Liver (tissue), 9 donors: Measurements from ENCODE around the gene CAP2. TPM values are rescaled to one million over a fixed set of nuclear protein-coding genes. Genes with fewer than 3 reads are reported as not detected.

Source experiments
- DNase-seq: peaks from one replicate; pipeline ENCODE4 v3.0.0-alpha.2; 2017; ENCODE audit warnings: low spot score
- H3K27ac ChIP-seq, 2 donors: one replicate each; pipeline ENCODE4 v1.7.0; 2013; ENCODE audit warnings: inconsistent platforms in 2 of 2, low read length in 2 of 2, control low read depth in 1 of 2, low read depth in 1 of 2, mild to moderate bottlenecking in 1 of 2
- H3K27me3 ChIP-seq, 4 donors: one replicate each; pipeline versions ENCODE4 v1.6.1 to v1.7.0; 2013; ENCODE audit warnings: low read length in 3 of 4, inconsistent platforms in 1 of 4, mild to moderate bottlenecking in 1 of 4, moderate library complexity in 1 of 4; ENCODE audit not compliant: control insufficient read depth in 4 of 4, insufficient read depth in 4 of 4
- H3K36me3 ChIP-seq, 4 donors: one replicate each; pipeline versions ENCODE4 v1.6.1 to v1.7.0; 2013; ENCODE audit warnings: low read length in 3 of 4, mild to moderate bottlenecking in 3 of 4, low read depth in 1 of 4, moderate library complexity in 1 of 4; ENCODE audit not compliant: control insufficient read depth in 4 of 4, insufficient read depth in 3 of 4
- H3K4me1 ChIP-seq, 4 donors: one replicate each; pipeline versions ENCODE4 v1.6.1 to v1.7.0; 2013; ENCODE audit warnings: low read length in 3 of 4, mild to moderate bottlenecking in 3 of 4, moderate library complexity in 1 of 4; ENCODE audit not compliant: control insufficient read depth in 4 of 4, insufficient read depth in 4 of 4
- H3K4me3 ChIP-seq, 3 donors: one replicate each; pipeline versions ENCODE4 v1.6.1 to v1.7.0; 2013; ENCODE audit warnings: low read length in 3 of 3, control low read depth in 1 of 3, low read depth in 1 of 3, mild to moderate bottlenecking in 1 of 3
- H3K9ac ChIP-seq, 2 donors: one replicate each; pipeline ENCODE4 v1.7.0; 2013; ENCODE audit warnings: low read length in 2 of 2, mild to moderate bottlenecking in 2 of 2, moderate library complexity in 2 of 2, control low read depth in 1 of 2, low read depth in 1 of 2
- H3K9me3 ChIP-seq, 4 donors: one replicate each; pipeline versions ENCODE4 v1.6.1 to v1.7.0; 2013; ENCODE audit warnings: low read length in 3 of 4; ENCODE audit not compliant: control insufficient read depth in 4 of 4
- EGR1 ChIP-seq, 2 donors: IDR thresholded peaks; 2 replicates each; pipeline ENCODE4 v1.6.1; 2016 to 2018; ENCODE audit warnings: antibody characterized with exemption in 2 of 2, low read depth in 2 of 2
- FOXA1 ChIP-seq: IDR thresholded peaks from 2 replicates; pipeline ENCODE4 v1.6.1; 2016; ENCODE audit warnings: antibody characterized with exemption
- FOXA2 ChIP-seq: IDR thresholded peaks from 2 replicates; pipeline ENCODE4 v1.6.1; 2016; ENCODE audit warnings: antibody characterized with exemption
- HNF4G ChIP-seq: IDR thresholded peaks from 2 replicates; pipeline ENCODE4 v1.6.1; 2016; ENCODE audit warnings: antibody characterized with exemption
- NR2F2 ChIP-seq: IDR thresholded peaks from 2 replicates; pipeline ENCODE4 v1.6.1; 2016; ENCODE audit warnings: antibody characterized with exemption
- RAD21 ChIP-seq, 2 donors: IDR thresholded peaks; 2 replicates each; pipeline ENCODE4 v1.6.1; 2016; ENCODE audit warnings: antibody characterized with exemption in 2 of 2, mild to moderate bottlenecking in 2 of 2
- REST ChIP-seq: IDR thresholded peaks from 2 replicates; pipeline ENCODE4 v1.6.1; 2016; ENCODE audit warnings: antibody characterized with exemption, mild to moderate bottlenecking
- RXRA ChIP-seq, 2 donors: IDR thresholded peaks; 2 replicates each; pipeline ENCODE4 v1.6.1; 2017 to 2018; ENCODE audit warnings: antibody characterized with exemption in 2 of 2, mild to moderate bottlenecking in 1 of 2
- SP1 ChIP-seq: IDR thresholded peaks from 2 replicates; pipeline ENCODE4 v1.6.1; 2018; ENCODE audit warnings: antibody characterized with exemption, mild to moderate bottlenecking
- TAF1 ChIP-seq: conservative IDR thresholded peaks from 2 replicates; pipeline ENCODE4 v1.6.1; 2016; ENCODE audit warnings: antibody characterized with exemption, mild to moderate bottlenecking
- YY1 ChIP-seq: IDR thresholded peaks from 2 replicates; pipeline ENCODE4 v1.6.1; 2016; ENCODE audit warnings: antibody characterized with exemption, mild to moderate bottlenecking
- ZBTB33 ChIP-seq: IDR thresholded peaks from 2 replicates; pipeline ENCODE4 v1.6.1; 2016; ENCODE audit warnings: antibody characterized with exemption
- WGBS: extraction: QIAGEN DNeasy Blood & Tissue Kit; methylation state at CpG from one replicate; pipeline ENCODE4 v1.1.7; 2013; 5-methylcytosine and 5-hydroxymethylcytosine counted together
- polyA plus RNA-seq, 2 donors: library from polyadenylated mRNA; stranded (reverse) in 1 of 2; unstranded in 1 of 2; fragments of 200-250 nt in 1 of 2; fragments of >200 nt in 1 of 2; fragmentation: Nextera tagmentation in 1 of 2; extraction: Ambion mirVana in 1 of 2; gene quantifications; one replicate each; pipeline versions ENCODE4 v1.2.1 to v1.2.3, GENCODE V29; 2013 to 2015
- total RNA-seq, 2 donors: library from RNA; depleted of rRNA; stranded (reverse); fragments of >200 nt; gene quantifications; one replicate each; pipeline ENCODE4 v1.2.3, GENCODE V29; 2014
- TF ChIP-seq, protein P1 (sequence below): fragments of 150-350 bp; IDR thresholded peaks from 2 replicates; pipeline ENCODE4 v1.5.1; 2017; ENCODE audit warnings: improper control_type of control experiment, low read depth, low read length; ENCODE audit not compliant: missing input control
- donor health status: healthy.
- donor health status: healthy.
- donor health status: healthy.
- donor health status: healthy.
- donor health status: healthy.

CAP2 gene
- total and polyA plus RNA-seq, 4 donors: 1.2 to 6.4 (median 2.5) TPM

DNA sequence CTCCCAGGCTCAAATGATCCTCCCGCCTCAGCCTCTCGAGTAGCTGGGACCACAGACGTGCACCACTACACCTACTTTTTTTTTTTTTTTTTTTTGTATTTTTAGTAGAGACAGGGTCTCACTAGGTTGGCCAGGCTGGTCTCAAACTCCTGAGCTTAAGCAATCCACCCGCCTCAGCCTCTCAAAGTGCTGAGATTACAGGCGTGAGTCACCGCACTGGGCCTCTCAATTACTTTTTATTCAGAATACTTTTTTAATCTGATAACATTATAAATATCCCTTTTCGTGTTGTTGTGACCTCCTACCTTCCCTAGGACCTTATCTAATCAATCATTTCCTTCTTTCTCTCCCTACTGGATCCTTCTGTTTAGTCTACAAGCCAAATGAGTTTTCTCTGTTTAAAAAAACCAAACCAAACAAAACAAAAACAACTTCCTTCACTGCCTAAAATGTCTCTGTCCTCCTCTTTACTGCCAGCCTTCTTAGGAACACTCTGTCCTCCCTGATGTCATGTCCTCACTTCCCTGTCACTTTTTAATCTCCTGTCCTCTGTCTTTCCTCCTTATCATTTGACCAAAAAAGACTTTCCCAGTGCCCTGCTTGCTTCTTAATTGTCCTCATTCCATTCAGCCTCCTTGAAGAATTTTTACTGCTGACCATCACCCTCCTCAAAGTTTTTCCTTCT is 85.0 kb downstream of the CAP2 start:
- WGBS: 92% methylated on average over 7 of the region's 7 CpGs
- Histone ChIP-seq H3K27ac (no peak overlapping the region), H3K36me3 (peaks cover 0 to 1% (median 0%) of the 10 kb centered on the region in 4 donors), H3K4me3 (no peak overlapping the region), H3K27me3 (no peaks in the 10 kb centered on the region), H3K9ac (no peak overlapping the region), H3K9me3 (no peaks in the 10 kb centered on the region), H3K4me1 (peaks cover 0 to 3% (median 0%) of the 10 kb centered on the region in 4 donors)
- no peak for TF ChIP-seq YY1
- TF ChIP-seq, protein P1, sequence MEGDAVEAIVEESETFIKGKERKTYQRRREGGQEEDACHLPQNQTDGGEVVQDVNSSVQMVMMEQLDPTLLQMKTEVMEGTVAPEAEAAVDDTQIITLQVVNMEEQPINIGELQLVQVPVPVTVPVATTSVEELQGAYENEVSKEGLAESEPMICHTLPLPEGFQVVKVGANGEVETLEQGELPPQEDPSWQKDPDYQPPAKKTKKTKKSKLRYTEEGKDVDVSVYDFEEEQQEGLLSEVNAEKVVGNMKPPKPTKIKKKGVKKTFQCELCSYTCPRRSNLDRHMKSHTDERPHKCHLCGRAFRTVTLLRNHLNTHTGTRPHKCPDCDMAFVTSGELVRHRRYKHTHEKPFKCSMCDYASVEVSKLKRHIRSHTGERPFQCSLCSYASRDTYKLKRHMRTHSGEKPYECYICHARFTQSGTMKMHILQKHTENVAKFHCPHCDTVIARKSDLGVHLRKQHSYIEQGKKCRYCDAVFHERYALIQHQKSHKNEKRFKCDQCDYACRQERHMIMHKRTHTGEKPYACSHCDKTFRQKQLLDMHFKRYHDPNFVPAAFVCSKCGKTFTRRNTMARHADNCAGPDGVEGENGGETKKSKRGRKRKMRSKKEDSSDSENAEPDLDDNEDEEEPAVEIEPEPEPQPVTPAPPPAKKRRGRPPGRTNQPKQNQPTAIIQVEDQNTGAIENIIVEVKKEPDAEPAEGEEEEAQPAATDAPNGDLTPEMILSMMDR: no peak
- peak; percentile 42 for TF ChIP-seq SP1
- TF ChIP-seq ZBTB33: no peak
- TF ChIP-seq FOXA1: no peak
- TF ChIP-seq FOXA2: no peak
- TF ChIP-seq NR2F2: peak; percentile 59
- no peak for TF ChIP-seq REST
- TF ChIP-seq EGR1 (IDR thresholded peaks at IDR 0.05; ENCODE audit: low read depth in 2 of 2): no peak
- TF ChIP-seq RAD21 (IDR thresholded peaks at IDR 0.05): no peak
- no peak for TF ChIP-seq HNF4G
- no peak for TF ChIP-seq TAF1
- DNase-seq: no peak

DNA sequence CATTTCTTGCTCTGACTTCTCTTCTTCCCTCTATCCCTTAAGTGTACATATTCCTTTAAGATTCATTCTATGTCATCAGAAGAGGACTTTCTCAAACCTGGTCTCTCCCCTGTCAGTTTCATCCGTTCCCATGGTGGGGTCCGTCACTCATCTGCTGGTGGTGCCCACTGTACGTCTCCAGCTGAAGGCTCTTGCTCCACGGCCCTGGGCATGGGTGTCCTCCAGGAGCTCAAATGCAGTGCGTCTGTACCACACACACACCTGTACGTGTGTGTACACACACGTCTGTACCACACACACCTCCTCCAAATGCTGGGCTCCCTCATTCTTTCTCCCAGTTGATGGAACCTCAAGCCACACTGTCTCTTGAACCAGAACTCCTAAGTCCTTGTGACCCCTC is 85.6 kb downstream of the CAP2 start:
- Histone ChIP-seq H3K4me3 (no peak overlapping the region), H3K4me1 (peaks cover 0 to 3% (median 0%) of the 10 kb centered on the region in 4 donors), H3K27me3 (no peaks in the 10 kb centered on the region), H3K9me3 (no peaks in the 10 kb centered on the region), H3K36me3 (peaks cover 0 to 1% (median 0%) of the 10 kb centered on the region in 4 donors), H3K9ac (no peak overlapping the region), H3K27ac (no peak overlapping the region)
- no peak for DNase-seq
- 91% methylated on average over 7 of the region's 7 CpGs for WGBS
- TF ChIP-seq RXRA (IDR thresholded peaks at IDR 0.05) (no peak), TAF1 (no peak), NR2F2 (no peak)
